GM10266 (cell line): ENCODE results near the gene SPATA33.

ENCODE experiments used
- DNase-seq: peaks from one replicate; pipeline ENCODE4 v3.0.0; 2012; ENCODE audit errors: extremely low spot score
- TF ChIP-seq, protein P1 (sequence below): IDR thresholded peaks from 2 replicates; pipeline ENCODE4 v1.5.1; 2012; ENCODE audit warnings: mild to moderate bottlenecking, low read depth; ENCODE audit not compliant: control insufficient read depth, insufficient read depth; ENCODE audit errors: missing control alignments

The SPATA33 gene

DNA sequence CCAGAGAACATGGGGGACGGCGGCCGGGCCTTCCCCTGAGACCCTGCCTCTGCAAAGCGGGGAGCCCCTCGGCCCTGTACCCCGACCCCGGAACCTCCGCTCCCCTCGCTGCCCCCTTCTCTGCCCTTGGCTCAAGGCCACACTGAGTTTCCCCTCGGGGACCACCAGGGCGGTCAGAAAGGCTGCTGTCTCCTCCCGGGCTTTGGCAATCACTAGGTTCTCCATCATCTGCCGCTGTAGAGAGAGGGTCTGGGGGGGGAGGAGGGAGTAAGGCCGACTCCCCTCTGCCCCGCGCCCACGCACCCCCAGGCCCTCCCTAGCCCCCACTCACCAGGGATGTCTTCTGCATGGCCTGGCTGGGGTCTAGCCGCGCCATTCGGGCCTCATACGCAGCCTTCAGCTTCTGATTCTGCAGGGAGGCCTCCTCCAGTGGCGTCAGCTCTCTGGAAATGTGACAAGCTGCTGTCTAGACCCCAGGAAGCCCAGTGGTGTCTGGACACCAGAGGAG is 54.7 kb downstream of the SPATA33 start:
- no peak for DNase-seq
- TF ChIP-seq, protein P1, sequence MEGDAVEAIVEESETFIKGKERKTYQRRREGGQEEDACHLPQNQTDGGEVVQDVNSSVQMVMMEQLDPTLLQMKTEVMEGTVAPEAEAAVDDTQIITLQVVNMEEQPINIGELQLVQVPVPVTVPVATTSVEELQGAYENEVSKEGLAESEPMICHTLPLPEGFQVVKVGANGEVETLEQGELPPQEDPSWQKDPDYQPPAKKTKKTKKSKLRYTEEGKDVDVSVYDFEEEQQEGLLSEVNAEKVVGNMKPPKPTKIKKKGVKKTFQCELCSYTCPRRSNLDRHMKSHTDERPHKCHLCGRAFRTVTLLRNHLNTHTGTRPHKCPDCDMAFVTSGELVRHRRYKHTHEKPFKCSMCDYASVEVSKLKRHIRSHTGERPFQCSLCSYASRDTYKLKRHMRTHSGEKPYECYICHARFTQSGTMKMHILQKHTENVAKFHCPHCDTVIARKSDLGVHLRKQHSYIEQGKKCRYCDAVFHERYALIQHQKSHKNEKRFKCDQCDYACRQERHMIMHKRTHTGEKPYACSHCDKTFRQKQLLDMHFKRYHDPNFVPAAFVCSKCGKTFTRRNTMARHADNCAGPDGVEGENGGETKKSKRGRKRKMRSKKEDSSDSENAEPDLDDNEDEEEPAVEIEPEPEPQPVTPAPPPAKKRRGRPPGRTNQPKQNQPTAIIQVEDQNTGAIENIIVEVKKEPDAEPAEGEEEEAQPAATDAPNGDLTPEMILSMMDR: no peak

DNA sequence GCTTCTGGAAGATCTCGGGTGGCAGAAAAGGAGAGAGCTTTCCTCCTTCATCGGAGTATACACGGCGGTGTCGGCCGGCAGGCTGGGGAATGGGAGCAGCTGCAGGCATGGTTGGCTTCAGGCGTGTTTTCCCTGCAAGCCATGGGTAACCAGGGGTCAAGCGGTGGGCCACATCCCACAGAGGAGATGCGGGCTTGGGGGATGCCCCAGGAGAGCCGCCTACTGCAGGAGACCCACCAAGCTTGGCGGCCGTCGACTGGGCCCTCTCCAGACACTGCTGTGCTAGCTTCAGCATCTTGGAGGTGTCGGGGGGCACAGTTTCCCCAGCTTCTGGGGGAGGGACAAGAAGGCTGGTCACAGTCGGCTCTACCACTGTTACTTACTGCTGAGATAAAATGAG is 58.9 kb downstream of the SPATA33 start:
- DNase-seq: no peak
- TF ChIP-seq, protein P1: no peak

DNA sequence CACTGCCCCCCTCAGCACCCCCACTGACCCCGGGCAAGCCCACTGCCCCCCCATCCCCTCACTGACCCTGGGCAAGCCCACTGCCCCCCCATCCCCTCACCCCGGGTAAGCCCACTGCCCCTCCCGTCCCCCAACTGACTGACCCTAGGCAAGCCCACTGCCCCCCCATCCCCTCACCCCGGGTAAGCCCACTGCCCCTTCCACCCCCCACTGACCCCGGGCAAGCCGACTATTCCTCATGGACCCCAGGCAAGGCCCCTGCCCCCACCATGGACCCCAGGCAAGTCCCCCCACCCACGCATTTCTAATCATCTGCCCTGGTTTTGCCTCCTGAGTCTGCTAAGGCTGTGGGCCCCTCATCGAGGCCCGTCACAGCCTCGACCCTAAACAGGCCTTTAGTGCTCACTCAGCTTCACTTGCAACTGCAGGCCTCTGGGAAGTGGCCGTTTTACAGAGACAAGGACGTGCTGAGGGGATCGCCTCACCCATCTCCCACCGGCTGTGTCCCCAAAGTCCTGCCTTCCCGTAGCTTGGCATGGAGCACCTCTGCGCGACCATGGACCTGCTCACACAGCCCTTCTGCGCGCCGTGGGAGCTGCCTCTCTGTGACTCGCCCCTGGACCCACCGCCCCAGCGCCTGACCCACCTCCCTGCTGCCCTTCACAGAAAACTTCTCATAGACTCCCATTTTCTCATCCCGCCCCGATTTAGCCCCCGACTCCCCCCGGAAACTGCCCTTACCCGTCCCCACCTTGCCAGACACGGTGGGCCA is 59.5 kb downstream of the SPATA33 start:
- DNase-seq: no peak
- TF ChIP-seq, protein P1: no peak

DNA sequence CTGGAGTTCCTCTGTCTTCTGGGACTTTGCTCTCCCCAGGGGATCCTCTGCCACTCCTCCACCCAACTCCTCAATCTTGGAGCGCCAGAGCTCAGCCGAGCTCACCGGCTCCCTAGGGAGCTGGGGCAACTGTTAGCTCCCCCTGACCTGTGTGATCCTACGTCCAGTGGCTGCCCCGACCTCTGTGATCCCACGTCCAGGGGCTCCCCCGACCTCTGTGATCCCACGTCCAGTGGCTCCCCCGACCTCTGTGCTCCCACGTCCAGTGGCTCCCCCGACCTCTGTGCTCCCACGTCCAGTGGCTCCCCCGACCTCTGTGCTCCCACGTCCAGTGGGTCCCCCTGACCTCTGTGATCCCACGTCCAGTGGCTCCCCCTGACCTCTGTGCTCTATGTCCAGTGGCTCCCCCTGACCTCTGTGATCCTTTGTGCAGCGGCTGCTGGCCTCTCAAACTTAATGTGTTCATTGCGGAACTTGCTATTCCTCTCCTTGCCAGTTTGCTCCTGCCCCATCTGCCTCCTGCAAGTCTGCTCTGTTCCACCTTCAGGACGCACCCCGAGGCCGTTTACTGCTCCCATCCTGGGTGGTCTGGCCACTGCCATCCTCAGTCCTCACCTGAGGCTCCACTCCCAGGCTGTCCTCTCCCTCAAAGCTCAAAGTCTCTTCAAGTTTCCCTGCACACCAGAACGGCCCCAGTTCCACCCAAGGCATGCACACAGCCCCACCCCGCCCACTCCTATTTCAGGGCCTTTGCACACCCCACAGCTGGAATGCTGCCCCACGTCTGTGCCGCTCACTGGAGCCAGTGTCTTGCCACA is 60.3 kb downstream of the SPATA33 start:
- TF ChIP-seq, protein P1: no peak
- no peak for DNase-seq
